NB4 (cell line): ENCODE measurements around the gene TMEM150A.

Experiments
- CTCF ChIP-seq: IDR thresholded peaks from one replicate; pipeline ENCODE4 v1.5.1; 2012; ENCODE audit warnings: low read depth, low read length
- POLR2A ChIP-seq: IDR thresholded peaks from 2 replicates; pipeline ENCODE4 v1.6.1; 2011; ENCODE audit warnings: mild to moderate bottlenecking; ENCODE audit not compliant: insufficient read length; ENCODE audit errors: extremely low read depth

GRCh38 chr2:85553184-85553583, 49.3 kb downstream of the TMEM150A start:
- TF ChIP-seq POLR2A, result no peak
- no peak for TF ChIP-seq CTCF
